Colon (tissue), 2 donors: Measurements from ENCODE around the gene OR9Q1.

ENCODE experiments used
- FAIRE-seq: peaks from 2 replicates; lab custom pipeline; 2012; peaks lifted over from hg19 to GRCh38; lab: Jason Lieb, UNC
- donor health status: control.
- donor health status: control.

Gene OR9Q1

DNA sequence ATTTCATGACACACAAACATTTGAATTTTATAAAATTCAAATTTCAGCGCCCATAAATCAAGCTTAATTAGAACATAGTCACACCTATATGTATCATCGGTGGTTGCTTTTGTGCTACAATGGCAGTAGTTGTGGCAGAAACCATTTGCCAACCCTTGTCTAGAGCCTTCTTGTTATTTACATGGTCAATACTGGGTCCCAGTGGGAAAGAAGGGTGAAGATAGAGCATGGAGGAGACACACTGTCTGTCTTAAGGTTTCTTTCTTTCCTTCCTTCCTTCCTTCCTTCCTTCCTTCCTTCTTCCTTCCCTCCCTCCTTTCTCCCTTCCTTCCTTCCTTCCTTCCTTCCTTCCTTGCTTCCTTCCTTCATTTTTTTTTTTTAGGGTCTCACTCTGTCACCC, 10.8 kb downstream of the OR9Q1 start:
- FAIRE-seq = no peak

DNA sequence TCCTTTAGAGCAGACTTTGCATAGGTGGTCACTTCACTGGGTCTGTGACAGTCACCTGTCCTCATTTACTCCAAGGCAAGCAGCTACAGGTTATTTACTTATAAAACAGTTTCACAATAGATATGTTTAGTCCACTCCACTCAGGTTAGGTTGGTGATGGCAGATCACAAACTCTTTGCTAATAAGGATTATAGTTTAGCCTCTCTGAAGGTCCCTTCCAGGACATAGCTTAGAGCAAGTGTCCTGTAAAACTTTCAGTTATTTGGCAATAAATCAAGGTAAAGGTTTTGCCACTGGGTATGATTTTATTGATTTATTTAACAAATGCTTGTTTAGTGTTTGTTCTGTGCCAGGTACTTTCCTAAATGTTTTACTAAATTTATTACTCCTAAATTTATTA, 15.9 kb downstream of the OR9Q1 start:
- FAIRE-seq = no peak

GRCh38 chr11:58043379-58043778, 19.7 kb downstream of the OR9Q1 start:
- no peak for FAIRE-seq

DNA sequence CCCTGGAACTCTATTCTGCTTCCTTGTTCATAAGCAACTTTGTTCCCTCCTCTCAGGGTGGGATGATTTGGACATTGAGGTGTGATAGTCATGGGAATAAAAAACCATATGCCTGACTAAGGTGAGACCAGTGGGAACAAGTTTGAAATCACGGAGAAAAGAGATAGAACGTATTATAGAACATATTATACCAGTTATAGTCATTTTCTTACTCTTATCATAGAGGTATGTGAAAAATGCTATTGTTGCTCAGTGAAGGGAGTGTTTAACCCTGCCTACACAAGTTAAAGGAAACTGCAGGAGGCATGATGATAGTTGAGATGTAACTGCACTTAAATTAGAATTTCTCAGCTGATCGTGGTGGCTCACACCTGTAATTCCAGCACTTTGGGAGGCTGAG, 22.6 kb downstream of the OR9Q1 start:
- FAIRE-seq = no peak

- FAIRE-seq = no peak
These were observed 24.1 kb downstream of the OR9Q1 start for GRCh38 chr11:58047818-58048217.

- no peak for FAIRE-seq
These were observed 32.2 kb downstream of the OR9Q1 start for GRCh38 chr11:58055806-58056401.

DNA sequence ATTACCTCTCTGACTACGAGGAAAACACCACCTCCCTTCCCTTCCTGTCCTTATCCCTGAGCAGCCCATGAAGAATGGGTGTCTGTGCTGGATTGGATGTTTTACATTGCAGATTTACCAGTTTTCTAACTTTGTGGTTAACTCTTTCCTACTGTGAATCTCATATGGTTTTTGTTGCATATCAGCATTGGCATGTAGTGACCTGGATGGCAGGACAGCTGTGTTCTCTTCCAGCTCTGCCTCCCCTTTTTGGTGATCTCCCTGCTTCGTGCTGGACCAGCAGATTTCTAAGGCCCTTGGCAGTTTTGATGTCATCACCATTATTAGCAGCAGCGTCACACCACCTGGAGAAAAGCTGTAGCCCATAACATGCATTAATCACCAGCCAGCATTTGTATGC, 33.8 kb downstream of the OR9Q1 start:
- no peak for FAIRE-seq

GRCh38 chr11:58058276-58059006, 34.8 kb downstream of the OR9Q1 start:
- FAIRE-seq = no peak

DNA sequence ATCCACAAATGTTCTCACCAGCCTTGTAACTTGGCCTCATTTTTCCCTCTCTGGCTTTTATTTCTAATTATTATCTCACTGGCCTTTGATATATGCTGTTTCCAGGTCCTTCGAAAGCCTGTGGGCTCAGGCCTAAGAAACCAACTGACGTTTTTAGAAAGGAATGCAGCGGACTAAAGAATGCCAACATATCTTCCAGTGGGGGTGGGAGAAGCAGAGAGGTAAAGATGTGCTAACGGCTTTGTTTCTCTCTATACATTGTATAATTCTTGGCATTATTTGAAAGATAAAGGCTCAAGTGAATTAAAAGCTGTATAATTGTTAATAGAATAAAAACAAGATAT, 35.3 kb downstream of the OR9Q1 start:
- no peak for FAIRE-seq

DNA sequence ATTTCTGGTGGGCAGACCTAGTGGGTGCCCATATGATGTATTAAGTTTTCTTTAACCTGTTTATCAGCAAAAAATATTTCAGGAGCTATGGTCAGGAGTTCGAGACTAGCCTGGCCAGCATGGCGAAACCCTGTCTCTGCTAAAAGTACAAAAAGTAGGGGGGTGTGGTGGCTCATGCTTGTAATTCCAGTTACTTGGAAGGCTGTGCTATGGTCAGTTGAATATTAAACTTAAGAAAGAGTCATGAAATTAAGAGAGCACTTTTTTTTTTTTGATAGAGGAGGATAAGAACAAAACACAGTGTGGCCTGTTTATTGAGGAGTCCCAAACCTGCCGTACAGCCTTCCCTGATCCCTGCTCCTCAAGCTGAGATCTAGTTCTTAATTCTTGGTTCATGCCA, 36.9 kb downstream of the OR9Q1 start:
- no peak for FAIRE-seq

- no peak for FAIRE-seq
These were observed 37.4 kb downstream of the OR9Q1 start for GRCh38 chr11:58060939-58061672.

DNA sequence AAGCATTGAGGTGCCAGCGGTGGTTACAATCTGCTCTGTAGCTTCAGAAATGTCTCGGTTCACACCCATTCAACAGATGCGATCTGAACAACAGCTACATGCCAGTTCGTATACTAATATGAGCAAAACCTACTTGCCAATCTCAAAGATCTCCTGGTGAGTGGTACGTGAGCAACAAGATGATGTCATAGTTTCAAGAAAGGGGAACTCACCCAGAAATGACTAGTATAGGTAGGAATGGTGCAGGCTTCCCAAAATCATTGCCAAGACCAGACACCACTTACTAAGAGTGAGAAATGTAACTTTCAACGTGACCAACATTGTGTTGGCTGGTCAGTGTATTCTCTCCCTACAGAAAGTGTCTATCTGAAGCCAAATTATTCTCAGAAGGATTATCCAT, 38.1 kb downstream of the OR9Q1 start:
- FAIRE-seq = no peak

DNA sequence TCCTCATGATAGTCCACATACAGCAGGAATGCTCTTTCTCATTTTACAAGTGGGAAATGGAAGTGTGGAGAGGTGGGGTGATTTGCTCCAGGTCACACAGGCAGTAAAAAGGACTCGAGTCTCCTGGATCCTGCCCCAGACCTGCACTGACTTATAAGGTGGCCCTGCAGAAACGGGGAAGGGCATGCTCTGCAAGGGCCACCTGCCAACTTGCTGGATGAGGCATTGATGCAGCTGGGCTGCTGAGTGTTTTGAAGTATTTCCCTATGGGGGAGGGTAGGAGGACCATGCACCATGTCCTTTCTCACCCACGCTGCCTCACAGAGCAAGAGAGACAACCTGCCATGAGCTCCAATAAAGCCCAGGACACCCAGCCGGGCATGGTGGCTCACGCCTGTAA, 44.0 kb downstream of the OR9Q1 start:
- FAIRE-seq = no peak

GRCh38 chr11:58068655-58069054, 45.0 kb downstream of the OR9Q1 start:
- FAIRE-seq = no peak

DNA sequence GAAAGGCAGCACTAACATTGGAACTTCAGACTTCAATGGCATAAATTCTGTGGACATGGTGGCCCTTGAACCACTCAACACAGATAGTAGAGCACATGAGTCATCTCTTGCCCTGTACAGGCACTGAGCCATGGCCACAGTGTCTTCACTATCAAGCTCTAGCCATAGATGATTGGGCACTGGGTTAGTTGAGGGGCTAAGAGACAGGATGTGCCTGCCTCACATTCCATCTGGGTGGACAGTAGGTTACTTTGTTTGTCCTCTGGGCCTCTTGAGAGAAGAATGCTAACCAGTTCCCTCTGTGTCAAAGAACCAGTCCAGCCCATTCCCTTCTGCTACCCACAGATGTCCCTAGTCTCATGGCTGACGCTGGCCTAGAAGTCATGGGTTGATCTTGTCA, 46.9 kb downstream of the OR9Q1 start:
- no peak for FAIRE-seq

- FAIRE-seq = no peak
These were observed 52.1 kb downstream of the OR9Q1 start for GRCh38 chr11:58075781-58076180.

DNA sequence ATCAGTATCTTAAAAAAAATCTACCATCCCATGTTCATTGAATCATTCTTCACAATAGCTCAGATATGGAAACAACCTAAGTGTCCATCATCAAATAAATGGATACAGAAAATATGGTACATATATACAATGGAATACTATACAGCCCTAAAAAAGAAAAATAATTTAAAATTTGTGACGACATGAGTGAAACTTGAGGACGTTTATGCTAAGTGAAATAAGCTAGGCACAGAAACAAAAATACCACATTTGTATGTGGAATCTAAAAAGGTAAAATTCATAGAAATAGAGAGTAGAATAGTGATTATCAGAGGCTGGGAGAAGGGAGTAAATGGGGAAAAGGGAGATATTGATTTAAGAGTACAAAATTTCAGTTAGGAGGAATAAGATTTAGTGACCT, 62.8 kb downstream of the OR9Q1 start:
- FAIRE-seq = no peak

DNA sequence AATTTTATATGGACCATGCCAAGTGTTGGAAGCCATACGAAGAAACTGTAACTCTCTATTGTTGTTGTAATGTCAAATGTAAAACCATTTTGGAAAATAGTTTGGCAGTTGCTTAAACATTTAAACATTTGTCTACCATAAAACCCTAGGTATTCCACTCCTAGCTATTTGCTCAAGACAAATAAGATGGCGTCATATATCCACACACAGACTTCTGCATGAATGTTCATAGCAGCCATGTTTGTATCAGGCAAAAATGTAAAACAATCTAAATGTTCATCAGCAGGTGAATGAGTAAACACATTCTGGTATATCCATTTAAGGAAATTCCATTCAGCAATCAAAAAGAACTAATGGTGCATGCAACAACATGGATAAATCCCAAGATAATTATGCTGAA, 73.8 kb downstream of the OR9Q1 start:
- no peak for FAIRE-seq

DNA sequence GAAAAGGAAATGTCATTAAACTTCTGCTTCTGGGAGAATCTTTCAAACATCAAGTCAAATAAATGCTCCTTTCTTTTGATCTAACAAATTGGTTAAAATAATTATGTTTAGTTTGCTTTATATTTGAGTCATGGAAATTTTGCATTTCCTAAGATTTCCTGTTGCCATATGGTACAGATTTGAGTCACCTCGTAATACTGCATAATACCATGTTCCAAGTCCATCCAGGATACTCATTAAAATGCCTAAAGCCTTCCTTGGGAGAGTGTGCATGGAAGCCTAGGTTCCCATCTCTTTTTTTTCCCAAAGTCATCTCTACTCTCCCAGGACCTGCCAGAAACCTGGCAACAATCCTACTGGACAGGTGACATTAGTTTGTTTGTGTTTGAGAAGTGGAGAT, 97.4 kb downstream of the OR9Q1 start:
- no peak for FAIRE-seq

DNA sequence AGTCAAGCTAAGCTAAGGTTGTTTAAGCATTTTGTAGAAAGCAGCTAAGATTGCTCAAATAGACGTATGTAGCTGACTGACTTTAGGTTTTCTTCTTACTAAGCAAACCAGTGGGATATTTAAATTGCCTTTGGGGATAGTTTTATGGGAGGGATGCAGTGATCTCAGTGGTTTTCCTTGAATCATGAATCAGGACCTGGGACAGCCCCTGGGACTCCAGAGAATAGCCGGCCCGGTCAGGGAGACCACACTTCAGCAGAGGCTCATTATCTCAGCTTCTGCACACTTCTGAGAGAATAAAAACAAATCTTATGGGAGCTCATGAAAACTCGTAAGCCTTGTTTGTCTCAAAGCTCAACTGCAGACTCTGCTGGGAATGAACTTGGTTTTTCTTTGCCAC, 101.8 kb downstream of the OR9Q1 start, which contains the start of gene OR9I1:
Gene OR9I1 (minus strand): TSS at position 62 of the 400 bp plus-strand sequence. CDS start 6,086 bp downstream, outside the sequence.
- no peak for FAIRE-seq

GRCh38 chr11:58127350-58127749, 103.7 kb downstream of the OR9Q1 start:
- FAIRE-seq = no peak

DNA sequence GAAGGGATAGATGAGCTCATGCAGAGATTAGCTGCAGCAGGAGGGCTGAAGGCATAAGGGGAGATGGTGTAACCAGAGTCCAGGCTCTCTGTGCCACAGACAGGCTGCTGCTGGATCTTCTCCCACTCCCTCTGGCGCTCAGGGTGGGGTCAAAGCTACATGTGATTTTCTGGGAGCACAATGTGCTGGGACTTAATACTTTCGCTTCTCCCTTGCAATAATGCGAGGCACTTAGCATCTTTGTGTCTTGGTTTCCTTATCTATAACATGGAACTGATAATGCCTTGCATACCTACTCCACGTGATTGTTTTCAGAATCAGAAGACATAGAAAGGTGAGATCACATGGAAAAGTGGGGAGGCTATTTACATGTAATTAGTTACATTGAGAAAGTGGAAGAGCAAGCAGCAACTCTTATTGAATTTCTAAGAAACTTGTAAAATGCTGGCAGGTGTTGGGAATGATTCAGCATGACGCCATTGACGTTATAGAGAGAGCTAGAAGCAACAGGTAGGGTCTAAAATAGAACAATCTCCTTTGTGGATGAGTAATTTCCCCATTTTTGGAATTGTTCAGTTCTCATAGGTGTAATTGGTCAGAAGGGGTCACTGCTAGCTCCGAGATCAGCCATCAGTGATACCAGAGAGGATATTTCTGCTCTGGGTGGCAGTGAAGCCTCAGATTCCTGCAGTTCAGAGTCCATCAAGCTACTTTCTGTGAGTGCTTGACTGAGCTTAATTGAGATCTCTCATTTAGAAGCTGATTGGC, 109.8 kb downstream of the OR9Q1 start:
- FAIRE-seq = no peak

- no peak for FAIRE-seq
These were observed 110.5 kb downstream of the OR9Q1 start for GRCh38 chr11:58134151-58134550.
